OCI-M2 (cell line): ENCODE results near the gene GRN.

Source experiments
- DNase-seq: peaks from one replicate; lab custom pipeline; 2025; ENCODE audit not compliant: unreplicated experiment; lab: John Stamatoyannopoulos, UW

The GRN gene

GRCh38 chr17:44344939-44345453 is at the start of gene GRN:
TSS of gene GRN (plus strand) at chr17:44345302. CDS start at chr17:44349165, 3,863 bp downstream.
- peak; percentile 83 for DNase-seq

GRCh38 chr17:44297975-44298374 is 47.1 kb upstream of the GRN start:
- no peak for DNase-seq

- DNase-seq = no peak
These were observed 40.5 kb upstream of the GRN start for GRCh38 chr17:44304651-44305050.

- DNase-seq = no peak
These were observed 37.5 kb upstream of the GRN start for GRCh38 chr17:44307387-44308186.

GRCh38 chr17:44308320-44308818 is 36.7 kb upstream of the GRN start, which contains the start of gene RUNDC3A:
TSS of gene RUNDC3A (plus strand) at chr17:44308601. CDS start at chr17:44308833, 232 bp downstream.
- no peak for DNase-seq

GRCh38 chr17:44308865-44309264 is 36.2 kb upstream of the GRN start:
- DNase-seq = no peak

- no peak for DNase-seq
These were observed 35.6 kb upstream of the GRN start for GRCh38 chr17:44309472-44309871.

GRCh38 chr17:44310188-44310587 is 34.9 kb upstream of the GRN start:
- no peak for DNase-seq

- no peak for DNase-seq
These were observed 34.3 kb upstream of the GRN start for GRCh38 chr17:44310609-44311376.

- no peak for DNase-seq
These were observed 33.4 kb upstream of the GRN start for GRCh38 chr17:44311562-44312181.

- no peak for DNase-seq
These were observed 32.6 kb upstream of the GRN start for GRCh38 chr17:44312396-44313104.

GRCh38 chr17:44314031-44314430 is 31.1 kb upstream of the GRN start:
- no peak for DNase-seq

GRCh38 chr17:44314524-44314868 is 30.6 kb upstream of the GRN start:
- no peak for DNase-seq

GRCh38 chr17:44314869-44315661 is 30.0 kb upstream of the GRN start:
- DNase-seq = no peak

- DNase-seq = no peak
These were observed 29.1 kb upstream of the GRN start for GRCh38 chr17:44315760-44316731.

GRCh38 chr17:44317545-44317944 is 27.6 kb upstream of the GRN start:
- no peak for DNase-seq

GRCh38 chr17:44318077-44318892 is 26.8 kb upstream of the GRN start:
- no peak for DNase-seq

GRCh38 chr17:44320066-44320465 is 25.0 kb upstream of the GRN start:
- no peak for DNase-seq
